ES-I3 (cell line): ENCODE data around the gene GTSF1L.

ENCODE experiments used
- H3K36me3 ChIP-seq: 2 replicates; pipeline ENCODE4 v1.6.1; 2013; ENCODE audit warnings: mild to moderate bottlenecking, low read length, control low read depth, moderate library complexity; ENCODE audit not compliant: insufficient read depth
- H3K4me1 ChIP-seq: 2 replicates; pipeline ENCODE4 v1.6.1; 2013; ENCODE audit warnings: mild to moderate bottlenecking, control low read depth, low read length; ENCODE audit not compliant: insufficient read depth
- H3K9ac ChIP-seq: 2 replicates; pipeline ENCODE4 v1.6.1; 2013; ENCODE audit warnings: low read depth, mild to moderate bottlenecking, low read length, moderate library complexity
- H3K9me3 ChIP-seq: 2 replicates; pipeline ENCODE4 v1.6.1; 2013; ENCODE audit warnings: mild to moderate bottlenecking, low read length, moderate library complexity; ENCODE audit not compliant: control insufficient read depth, insufficient read depth

The GTSF1L gene

GRCh38 chr20:43689165-43689564 is 37.6 kb downstream of the GTSF1L start:
- Histone ChIP-seq H3K9ac (no peak overlapping the region), H3K4me1 (no peaks in the 10 kb centered on the region), H3K9me3 (no peaks in the 10 kb centered on the region), H3K36me3 (peaks cover 4% of the 10 kb centered on the region)

DNA sequence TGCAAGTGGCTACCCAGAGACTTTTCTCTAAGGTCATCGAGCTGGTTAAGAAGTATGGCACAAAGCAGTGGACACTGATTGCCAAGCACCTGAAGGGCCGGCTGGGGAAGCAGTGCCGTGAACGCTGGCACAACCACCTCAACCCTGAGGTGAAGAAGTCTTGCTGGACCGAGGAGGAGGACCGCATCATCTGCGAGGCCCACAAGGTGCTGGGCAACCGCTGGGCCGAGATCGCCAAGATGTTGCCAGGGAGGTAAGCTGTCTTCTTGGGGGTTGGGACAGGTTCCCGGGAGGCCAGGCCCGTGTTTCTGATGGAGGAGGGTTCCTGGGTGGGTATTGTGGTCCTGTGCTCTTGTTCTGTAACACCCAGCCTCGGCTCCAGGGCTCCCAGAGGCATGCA is 40.0 kb downstream of the GTSF1L start:
- no peak overlapping the region for H3K9ac ChIP-seq
- no peaks in the 10 kb centered on the region for H3K9me3 ChIP-seq
- peaks cover 1% of the 10 kb centered on the region for H3K36me3 ChIP-seq
- no peaks in the 10 kb centered on the region for H3K4me1 ChIP-seq

DNA sequence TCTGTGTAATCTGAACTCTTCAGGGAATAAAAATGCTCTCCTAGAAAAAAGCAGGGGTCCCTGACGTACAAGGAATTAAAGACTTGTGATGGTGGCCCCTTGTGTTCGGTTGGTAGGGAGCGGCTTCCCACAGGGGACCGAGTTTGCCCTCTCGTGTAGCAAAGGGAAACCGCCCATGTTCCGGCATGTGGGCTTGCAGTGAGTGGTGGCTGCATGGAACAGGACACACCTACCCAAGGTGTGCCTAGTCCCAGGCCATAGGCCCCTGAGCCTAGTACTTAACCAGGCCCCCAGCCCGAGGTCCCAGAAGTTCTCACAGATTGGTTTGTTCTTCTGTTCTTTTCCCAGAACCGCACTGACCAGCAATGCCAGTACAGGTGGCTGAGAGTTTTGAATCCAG is 44.4 kb downstream of the GTSF1L start:
- Histone ChIP-seq H3K4me1 (no peaks in the 10 kb centered on the region), H3K9me3 (no peaks in the 10 kb centered on the region), H3K36me3 (peaks cover 5% of the 10 kb centered on the region; the same call in 1 of the 2 replicates), H3K9ac (no peak overlapping the region)

- peaks cover 3% of the 10 kb centered on the region; the same call in 1 of the 2 replicates for H3K4me1 ChIP-seq
- peaks cover 5% of the 10 kb centered on the region; the same call in 1 of the 2 replicates for H3K36me3 ChIP-seq
- no peak overlapping the region for H3K9ac ChIP-seq
These were observed 44.8 kb downstream of the GTSF1L start for GRCh38 chr20:43681991-43682410.

GRCh38 chr20:43681468-43681942 is 45.3 kb downstream of the GTSF1L start:
- Histone ChIP-seq H3K36me3 (peaks cover 5% of the 10 kb centered on the region; the same call in 1 of the 2 replicates), H3K9ac (no peak overlapping the region), H3K4me1 (peaks cover 4% of the 10 kb centered on the region; the same call in 1 of the 2 replicates), H3K9me3 (no peaks in the 10 kb centered on the region)

More at GRCh38 chr20:43681991-43682410, 44.8 kb downstream of the GTSF1L start:
- H3K9me3 ChIP-seq: no peaks in the 10 kb centered on the region

GRCh38 chr20:43680981-43681380 is 45.8 kb downstream of the GTSF1L start:
- peaks cover 5% of the 10 kb centered on the region; the same call in 1 of the 2 replicates for H3K36me3 ChIP-seq
- H3K9me3 ChIP-seq: no peaks in the 10 kb centered on the region
- H3K4me1 ChIP-seq: peaks cover 4% of the 10 kb centered on the region; the same call in 1 of the 2 replicates
- no peak overlapping the region for H3K9ac ChIP-seq

DNA sequence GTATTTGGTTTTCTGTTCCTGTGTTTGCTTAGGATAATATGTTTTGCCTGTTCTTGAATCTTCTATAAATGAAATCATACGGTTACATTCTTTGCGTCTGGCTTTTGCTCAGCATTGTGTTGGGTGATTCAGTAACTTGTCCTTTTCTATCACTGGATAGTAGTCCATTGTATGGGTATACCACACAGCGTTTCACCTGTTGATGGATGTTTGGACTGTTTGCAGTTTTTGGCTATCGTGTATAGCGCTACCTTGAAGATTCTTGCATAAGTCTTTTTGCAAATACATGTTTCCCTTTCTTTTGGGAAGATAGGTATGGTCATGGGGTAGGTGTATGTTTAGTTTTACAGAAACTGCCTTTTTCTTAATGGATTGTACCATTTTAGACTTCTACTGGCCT is 50.4 kb downstream of the GTSF1L start:
- H3K9me3 ChIP-seq: no peaks in the 10 kb centered on the region
- peaks cover 4% of the 10 kb centered on the region; the same call in 1 of the 2 replicates for H3K4me1 ChIP-seq
- no peaks in the 10 kb centered on the region; the same call in 1 of the 2 replicates for H3K36me3 ChIP-seq
- no peak overlapping the region for H3K9ac ChIP-seq
